K562 (cell line): ENCODE measurements around the gene FAM32A.

Experiments used
- CREM ChIP-seq: IDR thresholded peaks from 2 replicates; pipeline ENCODE4 v1.6.1; 2014; ENCODE audit warnings: antibody characterized with exemption, low read depth
- MYNN ChIP-seq, 2 experiments: sonication (generic); formaldehyde crosslinking in 1 of 2; IDR thresholded peaks; 2 replicates each; pipeline versions ENCODE4 v1.5.0 to v1.6.1; 2016 to 2020; ENCODE audit warnings: antibody characterized with exemption in 1 of 2, missing genetic modification reagents in 1 of 2
- NFE2 ChIP-seq: IDR thresholded peaks from 2 replicates; pipeline ENCODE4 v1.6.1; 2014; ENCODE audit warnings: antibody characterized with exemption, low read depth
- OTX1 ChIP-seq: fragments of 450-650 bp; formaldehyde crosslinking; IDR thresholded peaks from 2 replicates; pipeline ENCODE4 v1.4.0; 2022; ENCODE audit warnings: mild to moderate bottlenecking
- PREB ChIP-seq: sonication (generic); formaldehyde crosslinking; IDR thresholded peaks from 2 replicates; pipeline ENCODE4 v1.8.1; 2023; ENCODE audit warnings: mild to moderate bottlenecking, missing genetic modification reagents
- TF ChIP-seq, protein P1 (sequence below): fragments of 250-450 bp; sonication (Bioruptor Pico); IDR thresholded peaks from 2 replicates; pipeline ENCODE4 v1.4.0; 2020; ENCODE audit warnings: mild to moderate bottlenecking

GRCh38 chr19:16153582-16154336 is 31.5 kb upstream of the FAM32A start:
- TF ChIP-seq MYNN (IDR thresholded peaks at IDR 0.05) (no peak), MYNN (CRISPR knock-in tag; IDR thresholded peaks at IDR 0.05) (no peak), PREB (no peak), NFE2 (no peak), OTX1 (CRISPR knock-in tag) (no peak), CREM (no peak)
- TF ChIP-seq, protein P1, sequence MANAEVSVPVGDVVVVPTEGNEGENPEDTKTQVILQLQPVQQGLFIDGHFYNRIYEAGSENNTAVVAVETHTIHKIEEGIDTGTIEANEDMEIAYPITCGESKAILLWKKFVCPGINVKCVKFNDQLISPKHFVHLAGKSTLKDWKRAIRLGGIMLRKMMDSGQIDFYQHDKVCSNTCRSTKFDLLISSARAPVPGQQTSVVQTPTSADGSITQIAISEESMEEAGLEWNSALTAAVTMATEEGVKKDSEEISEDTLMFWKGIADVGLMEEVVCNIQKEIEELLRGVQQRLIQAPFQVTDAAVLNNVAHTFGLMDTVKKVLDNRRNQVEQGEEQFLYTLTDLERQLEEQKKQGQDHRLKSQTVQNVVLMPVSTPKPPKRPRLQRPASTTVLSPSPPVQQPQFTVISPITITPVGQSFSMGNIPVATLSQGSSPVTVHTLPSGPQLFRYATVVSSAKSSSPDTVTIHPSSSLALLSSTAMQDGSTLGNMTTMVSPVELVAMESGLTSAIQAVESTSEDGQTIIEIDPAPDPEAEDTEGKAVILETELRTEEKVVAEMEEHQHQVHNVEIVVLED (CRISPR knock-in tag) = no peak
